Activated CD4-positive, alpha-beta T cell treated with anti-CD3 and anti-CD28 coated beads, Interleukin-2, amount 50 U/mL, for 16 hours (primary cell): Measurements from ENCODE around the gene BAZ1A.

Source experiments
- DNase-seq: peaks from one replicate; pipeline ENCODE4 v3.0.0-alpha.2; 2020

The BAZ1A gene

GRCh38 chr14:34875031-34875922 lies at the start of gene BAZ1A:
BAZ1A (minus strand) TSS chr14:34875360; CDS start chr14:34874604, 756 bp downstream.
- DNase-seq = peak; percentile 71

DNA sequence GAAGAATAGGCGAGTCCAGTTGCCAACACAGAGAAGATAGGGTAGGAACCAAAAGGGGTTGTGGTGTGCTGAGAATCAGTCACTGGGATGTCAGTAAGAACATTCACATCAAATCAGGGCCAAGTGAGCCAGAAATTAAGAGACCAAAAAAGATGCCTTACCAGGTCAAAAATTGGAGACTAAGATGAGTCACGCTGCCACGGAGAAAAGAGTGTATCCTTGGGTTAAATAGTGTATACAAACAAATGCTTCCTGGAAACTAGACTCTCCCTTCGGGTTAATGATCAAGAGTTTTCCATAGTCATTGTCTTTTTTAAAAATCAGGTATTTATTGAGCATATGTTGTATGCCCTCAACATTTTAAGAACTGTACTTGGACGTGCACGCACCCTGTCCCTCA lies 45.2 kb upstream of the BAZ1A start:
- DNase-seq = no peak

DNA sequence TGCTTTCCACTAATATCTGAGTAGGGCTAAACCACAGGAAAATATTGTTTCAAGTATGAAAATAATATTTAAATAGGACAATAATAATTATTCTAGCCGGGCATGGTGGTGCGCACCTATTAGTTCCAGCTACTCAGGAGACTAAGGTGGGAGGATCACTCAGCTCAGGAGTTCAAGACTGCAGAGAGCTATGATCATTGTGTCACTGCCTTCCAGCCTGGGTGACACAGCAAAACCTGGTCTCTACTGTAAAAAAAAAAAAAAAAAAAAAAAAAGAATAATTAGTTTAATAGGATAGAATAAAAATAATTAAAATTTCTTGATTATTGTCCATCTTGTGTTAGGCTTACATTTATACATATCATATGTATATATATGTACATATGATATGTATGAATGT lies 38.5 kb upstream of the BAZ1A start:
- DNase-seq = no peak

DNA sequence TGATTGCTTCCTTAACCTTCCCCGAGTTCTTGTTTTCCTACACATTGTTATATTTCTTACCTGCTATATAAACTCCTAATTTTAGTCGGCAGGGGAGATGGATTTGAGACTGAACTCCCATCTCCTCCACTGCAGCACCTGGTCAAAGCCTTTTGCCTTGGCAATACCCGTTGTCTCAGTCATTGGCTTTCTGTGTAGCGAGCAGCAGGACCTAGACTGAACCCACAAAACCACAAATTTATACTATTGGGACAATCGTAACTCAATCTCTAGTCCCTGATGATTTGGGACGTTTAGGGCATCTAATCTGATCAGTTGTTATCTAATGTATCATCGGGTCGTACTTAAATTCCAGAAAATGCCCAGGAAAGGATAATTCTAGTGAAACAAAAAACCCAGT lies 37.8 kb upstream of the BAZ1A start:
- DNase-seq = no peak

DNA sequence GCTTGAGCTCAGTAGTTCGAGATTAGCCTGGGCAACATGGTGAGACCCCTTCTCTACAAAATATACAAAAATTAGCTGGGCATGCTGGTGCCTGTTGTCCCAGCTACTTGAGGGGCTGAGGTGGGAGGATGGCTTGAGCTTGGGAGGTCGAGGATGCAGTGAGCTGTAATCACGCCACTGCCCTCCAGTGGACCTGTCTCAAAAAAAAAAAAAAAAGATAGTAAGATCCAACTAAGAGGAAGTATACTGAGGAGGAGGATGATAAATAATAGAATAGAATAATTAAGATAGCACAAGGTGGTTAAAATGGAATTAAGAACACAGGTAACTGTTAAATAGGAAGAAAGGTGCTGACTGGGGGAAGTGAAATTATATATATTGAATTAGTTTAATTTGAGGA lies 37.0 kb upstream of the BAZ1A start:
- DNase-seq = no peak

DNA sequence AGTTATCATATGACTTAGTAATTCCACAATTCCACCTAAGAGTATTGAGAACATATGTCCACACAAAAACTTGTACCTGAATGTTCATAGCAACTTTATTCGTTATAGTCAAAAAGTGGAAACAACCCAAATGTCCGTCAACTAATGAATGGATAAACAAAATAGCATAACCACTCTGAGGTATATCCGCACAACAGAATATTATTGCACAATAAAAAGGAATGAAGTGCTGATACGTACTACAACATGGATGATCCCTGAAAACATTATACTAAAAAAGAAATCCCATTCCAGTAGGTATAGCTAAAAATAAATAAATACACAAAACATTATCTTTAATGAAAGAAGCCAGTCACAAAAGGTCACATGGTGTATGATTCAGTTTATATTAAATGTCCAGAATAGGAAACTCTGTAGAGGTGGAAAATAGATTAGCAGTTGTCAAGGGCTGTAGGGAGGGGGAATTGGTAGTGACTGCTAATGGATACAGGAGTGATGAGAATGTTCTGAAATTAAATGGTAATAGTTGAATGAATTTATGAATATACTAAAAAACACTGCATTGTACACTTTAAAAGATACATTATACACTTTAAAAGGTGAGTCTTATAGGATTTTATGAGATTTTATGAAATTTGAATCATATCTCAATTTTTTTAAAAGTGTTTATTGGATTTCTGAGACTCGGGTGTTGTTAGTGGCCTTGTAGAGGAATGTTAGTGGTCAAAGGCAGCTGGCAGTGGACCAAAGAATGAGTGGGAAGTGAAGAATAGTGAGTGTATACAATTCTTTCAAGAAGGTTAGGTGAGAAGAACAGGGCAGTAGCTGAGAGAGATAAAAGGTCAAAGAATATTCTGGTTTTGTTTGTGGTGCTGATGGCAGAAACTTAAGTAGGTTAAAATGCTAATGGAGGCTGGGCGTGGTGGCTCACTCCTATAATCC lies 36.3 kb upstream of the BAZ1A start:
- DNase-seq = no peak

DNA sequence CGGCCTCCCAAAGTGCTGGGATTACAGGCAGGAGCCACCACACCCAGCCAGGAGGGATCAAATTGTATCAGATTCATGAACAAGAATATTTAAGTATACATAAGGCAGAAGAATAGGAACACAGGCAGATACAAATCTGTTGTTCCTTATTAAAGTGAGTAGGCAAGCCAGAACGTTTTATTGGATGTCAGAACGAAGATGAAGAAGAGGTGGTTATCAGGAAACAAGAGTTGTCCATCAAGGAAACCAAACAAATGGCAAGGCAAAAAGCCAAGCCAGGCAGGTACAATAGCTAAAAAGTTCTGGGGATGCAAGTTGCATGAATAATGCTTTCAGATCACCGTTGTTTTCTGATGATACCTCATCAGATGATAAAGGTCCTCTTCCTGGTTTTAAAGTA lies 31.1 kb upstream of the BAZ1A start:
- no peak for DNase-seq

GRCh38 chr14:34895277-34895676 lies 20.1 kb upstream of the BAZ1A start:
- no peak for DNase-seq

- no peak for DNase-seq
Measured at GRCh38 chr14:34890937-34891336, 15.8 kb upstream of the BAZ1A start.

- DNase-seq = no peak
Measured at GRCh38 chr14:34888186-34888585, 13.0 kb upstream of the BAZ1A start.

DNA sequence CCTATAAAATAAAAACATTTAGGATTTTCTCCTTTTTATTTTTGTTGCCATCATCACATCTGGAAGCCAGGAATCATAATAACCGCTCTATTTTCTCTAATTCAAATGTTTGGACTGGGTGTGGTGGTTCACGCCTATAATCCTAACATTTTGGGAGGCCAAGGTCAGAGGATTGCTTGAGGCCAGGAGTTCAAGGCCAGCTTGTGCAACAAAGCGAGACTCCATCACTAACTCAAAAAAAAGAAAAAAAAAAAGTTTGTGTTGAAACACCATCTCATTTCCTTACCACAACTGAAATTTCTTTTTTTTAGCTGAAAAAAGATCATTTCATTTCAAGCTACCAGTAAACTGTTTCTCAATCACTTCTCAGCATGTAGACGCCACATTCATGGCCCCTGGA lies 8.8 kb upstream of the BAZ1A start:
- no peak for DNase-seq

DNA sequence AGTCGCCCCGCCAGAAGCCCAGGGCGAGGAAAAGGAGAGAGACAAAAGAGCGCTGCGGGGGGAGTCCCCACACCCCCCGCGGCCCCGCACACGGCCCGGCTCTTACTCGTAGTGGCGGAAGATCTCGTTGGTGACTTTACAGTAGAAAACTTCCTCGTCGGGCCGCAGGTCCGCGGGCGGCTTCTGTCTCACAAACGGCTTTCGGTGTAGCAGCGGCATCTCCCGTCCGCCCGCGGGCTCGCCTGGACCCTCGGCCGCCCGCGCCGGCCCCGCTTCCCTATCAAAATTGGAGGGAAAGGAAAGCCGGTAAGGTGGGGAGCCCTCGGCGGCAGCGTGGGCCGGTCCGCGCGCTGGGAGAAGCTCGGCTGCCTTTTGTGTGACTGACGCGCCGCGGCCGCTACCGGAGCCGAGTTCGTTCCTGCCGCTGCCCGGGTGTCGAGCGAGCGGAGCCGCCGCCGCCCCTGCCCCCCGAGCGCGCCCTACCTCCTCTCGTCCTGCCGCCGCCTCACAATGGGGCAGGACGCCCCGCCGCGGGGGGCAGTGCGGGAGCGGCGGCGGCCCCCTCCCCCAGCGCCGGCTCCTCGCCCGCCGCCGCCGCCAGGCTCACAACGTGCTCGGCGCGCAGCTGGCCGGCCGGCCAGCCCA lies 652 bp downstream of the BAZ1A start:
- peak; percentile 51 for DNase-seq

DNA sequence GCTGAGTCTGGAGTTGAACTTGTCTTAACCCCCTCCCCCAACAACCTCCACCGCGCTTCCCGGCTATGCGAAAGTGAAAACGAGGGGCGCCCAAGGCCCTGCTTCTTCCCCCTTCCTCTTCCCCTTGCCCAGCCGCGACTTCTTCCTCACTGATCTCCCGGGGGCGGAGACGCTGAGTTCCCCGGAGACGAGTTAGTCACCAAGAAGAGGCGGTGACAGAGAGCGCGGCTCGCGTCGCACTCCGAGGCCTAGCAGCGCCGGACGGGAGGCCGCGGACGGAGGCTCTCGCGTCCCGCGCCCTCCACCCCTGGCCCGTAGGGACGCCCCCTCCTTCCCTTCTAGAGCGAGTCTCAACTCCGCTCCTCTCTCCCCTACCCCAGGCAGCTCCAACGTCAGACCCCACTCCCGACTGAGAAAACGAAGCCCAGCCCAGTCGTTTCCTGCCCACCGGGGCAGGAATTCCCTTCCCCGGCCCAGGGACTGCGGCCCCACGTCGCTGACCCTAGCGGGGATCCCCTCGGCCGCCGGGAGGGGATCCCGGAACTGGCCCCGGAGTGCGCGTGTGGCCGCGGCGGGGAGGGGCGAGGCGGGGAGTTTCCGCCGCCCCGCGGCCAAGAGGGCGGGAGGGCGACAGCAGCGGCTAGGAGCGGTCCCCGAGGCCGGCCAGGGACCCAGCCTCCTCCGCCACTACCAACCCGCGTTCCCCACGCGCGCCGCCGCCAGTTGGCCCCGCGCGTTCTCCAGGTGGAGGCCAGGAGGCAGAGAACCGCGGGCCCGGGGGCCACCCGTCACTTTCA lies 1.4 kb downstream of the BAZ1A start:
- peak; percentile 93 for DNase-seq

GRCh38 chr14:34872822-34873588 lies 2.2 kb downstream of the BAZ1A start:
- no peak for DNase-seq

- DNase-seq = no peak
Measured at GRCh38 chr14:34867199-34867598, 8.0 kb downstream of the BAZ1A start.

DNA sequence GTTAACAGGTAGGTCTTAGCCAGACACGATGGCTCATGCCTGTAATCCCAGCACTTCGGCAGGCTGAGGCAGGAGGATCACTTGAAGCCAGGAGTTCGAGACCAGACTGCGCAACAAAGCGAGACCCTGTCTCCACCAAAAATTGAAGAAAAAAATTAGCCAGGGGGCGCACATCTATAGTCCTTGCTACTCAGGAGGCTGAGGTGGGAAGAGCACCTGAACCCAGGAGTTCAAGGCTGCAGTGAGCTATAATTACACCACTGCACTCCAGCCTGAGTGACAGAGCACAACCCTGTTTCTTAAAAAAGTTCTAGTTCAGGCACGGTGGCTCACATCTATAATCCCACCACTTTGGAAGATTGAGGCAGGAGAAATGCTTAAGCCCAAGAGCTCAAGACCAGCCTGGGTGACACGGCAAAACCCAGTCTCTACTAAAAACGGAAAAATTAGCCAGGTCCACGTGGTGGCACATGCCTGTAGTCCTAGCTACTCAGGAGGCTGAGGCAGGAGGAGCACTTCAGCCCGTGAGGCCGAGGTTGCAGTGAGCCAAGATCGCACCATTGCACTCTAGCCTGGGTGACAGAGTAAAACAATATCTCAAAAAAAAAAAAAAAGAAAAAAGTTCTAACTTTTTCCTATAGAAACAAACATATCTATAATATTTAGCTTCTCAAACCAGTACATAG lies 9.1 kb downstream of the BAZ1A start:
- DNase-seq = no peak

DNA sequence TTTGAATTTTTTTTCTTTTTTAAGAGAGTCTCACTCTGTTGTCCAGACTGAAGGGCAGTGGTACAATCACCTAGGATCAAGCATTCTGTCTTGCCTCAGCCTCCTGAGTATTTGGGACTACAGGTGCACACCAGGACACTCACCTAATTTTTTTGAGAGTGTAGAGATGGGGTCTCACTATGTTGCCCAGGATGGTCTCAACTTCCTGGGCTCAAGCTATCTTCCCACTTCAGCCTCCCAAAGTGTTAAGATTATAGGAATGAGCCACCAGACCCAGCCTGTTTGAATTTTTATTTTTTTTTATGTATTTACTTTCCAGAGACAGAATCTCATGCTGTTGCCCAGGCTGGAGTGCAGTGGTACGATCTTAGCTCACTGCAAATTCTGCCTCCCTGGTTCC lies 11.3 kb downstream of the BAZ1A start:
- DNase-seq = no peak

GRCh38 chr14:34858765-34859164 lies 16.4 kb downstream of the BAZ1A start:
- no peak for DNase-seq

DNA sequence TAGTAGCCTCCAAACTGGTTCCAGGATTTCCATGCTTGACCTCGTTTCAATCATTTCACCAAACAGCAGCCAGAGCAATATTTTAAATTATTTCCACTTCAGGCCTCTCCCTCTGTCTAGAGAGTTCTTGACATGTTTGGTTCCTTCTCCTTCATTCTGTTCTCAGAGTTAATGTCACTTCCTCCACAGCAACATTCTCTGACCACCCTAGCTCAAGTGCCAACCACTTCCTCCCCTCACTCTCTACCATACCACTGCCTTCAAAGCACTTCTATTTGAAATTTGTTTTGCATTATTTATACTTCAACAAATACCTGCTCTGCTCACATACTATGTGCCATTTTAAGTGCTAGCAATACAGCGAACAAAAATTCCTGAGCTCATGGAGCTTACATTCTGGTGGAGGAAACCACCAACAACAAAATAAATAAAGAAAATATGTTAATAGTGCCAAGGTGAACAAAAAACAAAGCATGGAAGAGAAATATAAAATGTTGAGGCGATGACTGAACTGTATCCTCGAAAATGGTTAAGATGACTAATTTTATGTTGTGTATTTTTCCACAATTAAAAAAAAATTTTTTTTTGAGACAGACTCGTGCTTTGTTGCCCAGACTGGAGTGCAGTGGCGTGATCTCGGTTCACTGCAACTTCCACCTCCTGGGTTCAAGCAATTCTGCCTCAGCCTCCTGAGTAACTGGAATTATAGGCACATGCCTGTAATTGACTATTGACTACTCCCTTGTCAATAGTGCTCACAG lies 17.3 kb downstream of the BAZ1A start:
- DNase-seq = peak; percentile 70

- DNase-seq = no peak
Measured at GRCh38 chr14:34853041-34853440, 22.1 kb downstream of the BAZ1A start.
